Posterior cingulate gyrus (tissue), 11 donors: Measurements from ENCODE around the gene GALNT1.
A peak's percentile ranks its signal among the peaks of the same experiment; 100 is the strongest.

Source experiments
- DNase-seq, 10 donors: peaks; one replicate each; pipeline versions ENCODE4 v3.0.0 to v3.0.0-alpha.2; 2020 to 2021; ENCODE audit warnings: mixed read lengths in 3 of 10
- intact Hi-C: fragments of 100-400 bp; cut with DNase I; formaldehyde crosslinking; loops from one replicate; pipeline ENCODE4 v1.15.1; 2023

GALNT1 gene

DNA sequence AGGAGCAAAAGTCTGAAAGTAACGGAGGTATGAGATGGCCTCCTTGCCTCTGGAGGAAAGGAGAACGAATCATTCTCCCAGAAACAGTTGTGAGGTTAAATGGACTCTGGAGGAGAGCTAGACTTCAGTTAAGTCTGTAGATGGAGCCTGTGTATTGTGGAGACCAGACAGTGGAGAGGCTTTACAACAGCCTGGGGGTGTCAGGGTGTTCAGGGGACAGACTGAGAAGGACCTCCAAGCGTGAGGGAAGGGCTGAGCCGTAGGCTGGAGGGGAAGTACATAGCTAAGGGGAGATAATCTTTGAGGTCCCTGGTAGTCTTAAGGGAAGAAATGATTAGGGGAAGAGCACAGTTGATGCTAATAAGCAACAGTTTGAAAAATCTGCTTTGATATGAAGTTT lies 76.6 kb downstream of the GALNT1 start:
- peak in 1 of 10 donors; percentile 51 for DNase-seq
- intact Hi-C loops: no loop called here

DNA sequence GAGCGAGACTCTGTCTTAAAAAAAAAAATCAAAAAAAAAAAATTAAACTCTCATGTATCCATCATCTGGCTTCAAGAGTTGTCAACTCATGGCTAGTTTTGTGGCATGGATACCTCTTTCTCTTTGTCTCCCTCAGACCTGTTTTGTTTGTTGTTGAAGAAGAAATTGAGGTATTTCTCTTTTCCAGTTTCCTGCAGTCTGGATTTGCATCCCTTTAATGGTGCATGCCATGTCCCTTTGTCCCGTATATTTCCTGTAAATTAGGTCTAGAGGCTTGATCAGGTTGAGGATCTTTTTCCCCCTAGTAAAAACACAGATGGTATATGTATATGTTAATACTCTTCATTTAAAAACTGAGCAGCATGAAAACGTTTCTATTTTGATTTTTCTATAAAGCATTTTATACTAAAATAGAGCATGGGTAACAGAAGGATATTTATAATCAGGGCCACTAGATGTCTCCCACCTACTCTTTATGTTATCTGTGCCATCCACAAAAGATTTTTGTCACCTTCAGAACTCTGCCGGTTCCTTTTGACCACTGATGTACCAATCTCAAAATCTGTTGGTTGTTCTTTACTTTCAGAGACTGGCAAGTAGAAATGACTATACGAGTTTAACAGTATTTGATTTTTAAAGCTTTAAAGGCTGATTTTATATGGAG lies 80.1 kb downstream of the GALNT1 start:
- DNase-seq: no peak
- intact Hi-C loops: loop anchor here (1.0 kb wide), 1 partner anchor 289 kb away; no protein-coding TSS in a partner anchor

DNA sequence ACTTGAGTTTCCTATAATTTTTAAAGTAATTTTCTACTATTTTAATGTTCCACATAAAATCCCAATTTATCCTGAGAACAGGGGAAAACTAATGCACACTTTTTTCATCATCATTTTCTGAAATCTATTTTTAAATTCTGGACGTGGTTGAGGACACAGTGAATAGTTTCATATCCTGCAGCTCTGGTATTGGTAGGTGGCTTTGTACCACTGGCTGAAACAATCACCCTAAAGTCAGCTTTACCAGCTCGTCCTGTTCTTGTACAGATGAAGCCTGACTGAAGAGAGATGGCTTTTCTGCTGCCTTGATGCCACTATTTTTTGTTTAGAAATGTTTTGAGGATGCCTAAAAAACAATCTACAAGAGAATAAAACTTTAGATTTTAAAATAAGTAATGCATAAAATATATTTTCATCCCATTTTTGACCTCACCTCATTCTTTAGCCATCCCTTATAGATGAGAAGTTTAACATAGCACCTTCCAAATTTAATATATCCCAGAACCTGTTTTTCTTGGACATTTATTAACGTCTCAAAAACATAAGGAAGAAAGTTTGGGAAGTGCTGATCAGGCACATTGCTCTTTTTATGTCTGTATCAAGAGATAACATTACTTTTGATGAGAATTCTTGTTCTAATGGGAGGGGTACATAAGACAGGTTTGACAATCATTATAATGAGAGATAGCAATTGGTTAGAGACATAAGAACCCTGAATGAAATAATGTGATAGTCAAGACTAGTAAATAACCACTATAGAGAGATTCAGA lies 80.9 kb downstream of the GALNT1 start:
- no peak for DNase-seq
- intact Hi-C loops: no loop called here

GRCh38 chr18:35671966-35672603 lies 90.5 kb downstream of the GALNT1 start:
- intact Hi-C loops: no loop called here
- no peak for DNase-seq

DNA sequence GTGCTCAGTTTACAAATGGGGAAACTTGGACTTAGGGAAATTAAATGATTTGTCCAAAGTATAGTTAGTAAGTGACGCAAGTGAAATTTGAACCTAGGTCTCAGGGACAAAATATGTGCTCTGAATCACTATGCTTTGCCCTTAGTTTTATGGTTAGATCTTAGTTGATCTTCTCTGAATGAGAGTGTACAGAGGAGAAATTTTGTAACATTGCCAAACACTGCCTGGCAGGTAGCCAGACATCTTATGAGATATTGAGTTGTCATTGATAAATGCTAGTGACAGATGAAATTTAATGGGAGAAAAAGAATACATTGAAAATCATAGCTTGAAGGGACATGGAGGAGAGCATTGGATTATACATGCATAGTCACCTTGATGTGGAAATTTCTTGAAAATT lies 91.4 kb downstream of the GALNT1 start:
- no peak for DNase-seq
- intact Hi-C loops: no loop called here

- intact Hi-C loops: no loop called here
- DNase-seq: no peak
These were observed 92.1 kb downstream of the GALNT1 start for GRCh38 chr18:35673682-35674081.

GRCh38 chr18:35680139-35680551 lies 98.6 kb downstream of the GALNT1 start:
- intact Hi-C loops: no loop called here
- no peak for DNase-seq

- no peak for DNase-seq
- intact Hi-C loops: no loop called here
These were observed 100.8 kb downstream of the GALNT1 start for GRCh38 chr18:35682281-35682867.

- intact Hi-C loops: no loop called here
- no peak for DNase-seq
These were observed 101.5 kb downstream of the GALNT1 start for GRCh38 chr18:35683021-35683420.

DNA sequence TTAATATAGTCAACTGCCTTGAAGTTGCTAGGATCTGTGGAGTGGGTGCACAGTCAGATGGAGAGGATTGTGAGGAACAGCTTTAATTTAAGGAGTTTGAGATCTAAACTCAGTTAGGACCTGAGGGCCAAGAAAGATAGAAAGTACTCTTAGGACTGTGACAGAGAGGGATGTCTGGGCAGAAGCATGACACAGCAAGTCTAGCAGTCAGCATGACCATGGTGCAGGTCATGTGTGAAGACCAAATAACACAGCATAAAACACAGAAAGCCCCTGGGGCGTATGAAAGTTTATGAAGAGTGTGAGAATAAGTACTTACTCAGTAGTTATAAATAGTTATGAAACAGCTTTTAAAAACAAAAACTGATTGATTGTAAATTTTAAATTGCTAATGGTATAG lies 107.2 kb downstream of the GALNT1 start:
- intact Hi-C loops: no loop called here
- DNase-seq: no peak

DNA sequence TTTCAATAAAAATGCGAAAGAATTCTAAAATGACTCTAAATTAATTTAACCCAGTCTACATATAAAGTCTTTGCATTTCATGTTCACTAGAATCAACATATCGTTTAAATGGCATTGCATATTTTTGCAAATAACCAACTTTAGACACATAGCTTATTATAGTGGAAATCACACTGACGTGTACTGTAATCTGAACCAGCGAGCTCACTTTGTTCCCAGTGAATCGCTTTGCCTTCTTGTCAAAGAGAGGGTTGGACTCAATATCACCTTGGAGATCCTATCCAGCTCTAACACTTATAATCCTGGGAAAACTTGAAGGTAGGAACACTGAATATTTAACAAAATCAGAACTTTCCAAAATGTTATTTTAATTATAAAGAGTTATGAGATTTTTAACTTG lies 108.2 kb downstream of the GALNT1 start:
- no peak for DNase-seq
- intact Hi-C loops: no loop called here

DNA sequence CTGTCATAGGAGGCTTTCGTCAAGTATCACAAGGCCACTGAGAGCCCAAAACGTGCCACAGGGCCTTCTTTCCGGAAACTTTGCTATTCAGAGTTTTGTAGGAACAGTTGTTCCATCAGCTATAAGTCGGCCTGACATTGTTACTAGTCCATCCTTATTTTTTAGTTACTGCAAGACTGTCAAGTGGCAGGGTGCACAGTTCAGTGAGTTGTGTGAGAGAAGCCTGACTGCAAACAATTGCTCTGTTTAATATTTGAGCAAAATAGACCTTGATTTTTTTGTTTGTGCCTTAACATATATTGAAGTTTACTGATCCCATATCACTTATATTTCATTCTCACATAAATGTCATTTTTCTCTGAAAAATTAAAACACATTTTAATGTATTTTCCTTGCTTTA lies 110.1 kb downstream of the GALNT1 start:
- intact Hi-C loops: no loop called here
- DNase-seq: no peak

DNA sequence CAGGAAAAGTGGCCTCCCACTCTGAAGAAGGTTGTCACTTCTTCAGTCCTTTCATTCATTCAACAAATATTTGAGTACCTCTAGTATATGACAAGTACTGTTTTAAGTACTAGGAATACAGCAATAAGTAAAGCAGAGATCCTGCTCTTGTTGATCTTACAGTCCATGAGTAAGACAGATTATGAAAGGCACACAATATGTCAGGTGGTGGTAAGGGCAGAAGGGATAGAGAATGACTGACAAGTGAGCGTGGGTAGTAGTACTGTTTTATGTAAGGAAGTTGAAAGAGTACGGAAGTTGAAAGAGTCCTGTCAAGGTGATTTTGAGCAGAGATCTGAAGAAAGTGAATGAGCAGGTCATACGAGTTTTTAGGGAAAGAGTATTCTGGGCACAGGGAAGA lies 111.3 kb downstream of the GALNT1 start:
- intact Hi-C loops: no loop called here
- no peak for DNase-seq

DNA sequence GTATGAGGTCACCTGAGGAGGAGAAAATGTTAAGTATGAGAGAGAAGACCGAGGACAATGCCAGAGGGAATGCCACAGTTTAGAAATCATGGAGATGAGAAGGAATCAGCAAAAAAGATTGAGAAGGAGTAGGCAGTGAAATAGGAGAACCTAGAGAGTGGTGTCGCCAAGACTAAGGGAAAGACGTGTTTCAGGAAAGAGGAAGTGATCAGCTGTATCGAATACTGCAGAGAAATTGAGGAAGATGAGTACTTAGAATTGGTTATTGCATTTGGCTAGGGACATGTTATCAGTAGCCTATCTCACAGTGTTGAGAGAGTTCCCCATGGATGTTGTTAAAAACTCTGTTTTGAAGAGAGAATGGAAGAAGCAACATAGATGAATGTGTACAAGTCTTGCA lies 112.3 kb downstream of the GALNT1 start:
- DNase-seq: no peak
- intact Hi-C loops: no loop called here

- intact Hi-C loops: loop anchor here (5.0 kb wide), 1 partner anchor 113 kb away; the partner anchor contains the start of gene GALNT1
- DNase-seq: no peak
These were observed 113.3 kb downstream of the GALNT1 start for GRCh38 chr18:35694808-35695207.

DNA sequence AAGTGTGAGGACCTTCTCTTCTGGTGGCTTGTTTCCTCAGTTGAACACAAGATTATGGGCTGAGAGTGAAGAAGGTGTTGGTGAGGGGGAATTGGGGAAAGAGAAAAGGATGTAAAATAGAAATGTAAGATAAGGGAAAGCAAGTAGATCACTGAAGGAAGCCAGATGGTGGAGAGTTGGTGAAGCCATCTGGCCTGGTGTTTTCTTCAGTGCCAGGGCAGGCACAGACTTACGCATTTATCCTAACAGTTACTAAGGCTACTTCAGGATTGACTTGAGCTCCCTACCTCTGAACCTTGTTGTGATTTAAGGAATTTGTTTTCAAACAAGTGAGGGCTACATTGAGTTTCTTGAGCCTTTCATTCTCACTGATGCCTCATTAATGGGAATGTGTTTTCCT lies 113.8 kb downstream of the GALNT1 start:
- intact Hi-C loops: loop anchor here (5.0 kb wide), 1 partner anchor 113 kb away; the partner anchor contains the start of gene GALNT1
- peak in 4 of 10 donors; percentile 18 to 71 (median 47) for DNase-seq

DNA sequence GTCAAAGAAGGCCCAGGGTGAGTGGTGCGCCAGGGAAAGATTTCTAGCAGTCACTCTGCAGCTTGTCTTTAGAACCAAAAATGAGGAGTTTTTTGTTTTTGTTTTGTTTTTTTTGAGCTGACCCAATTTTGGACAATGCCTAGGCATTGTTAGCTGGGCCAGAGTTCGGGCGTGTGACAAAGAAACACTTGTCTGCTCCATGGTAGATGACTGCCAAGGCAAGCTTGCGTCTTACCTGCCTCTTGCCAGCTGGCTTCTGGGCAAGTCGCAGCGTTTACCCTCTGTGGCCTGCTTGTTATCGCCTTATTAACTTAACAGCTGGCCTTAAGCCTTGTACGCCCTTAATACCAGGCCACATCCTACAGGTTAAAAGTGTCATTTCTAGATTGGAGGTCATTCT lies 114.3 kb downstream of the GALNT1 start:
- peak; percentile 68 to 95 (median 75) for DNase-seq
- intact Hi-C loops: loop anchor here (5.0 kb wide), 1 partner anchor 114 kb away; the partner anchor contains the start of gene GALNT1

- no peak for DNase-seq
- intact Hi-C loops: loop anchor here (5.0 kb wide), 1 partner anchor 114 kb away; the partner anchor contains the start of gene GALNT1
These were observed 114.8 kb downstream of the GALNT1 start for GRCh38 chr18:35696307-35696706.

DNA sequence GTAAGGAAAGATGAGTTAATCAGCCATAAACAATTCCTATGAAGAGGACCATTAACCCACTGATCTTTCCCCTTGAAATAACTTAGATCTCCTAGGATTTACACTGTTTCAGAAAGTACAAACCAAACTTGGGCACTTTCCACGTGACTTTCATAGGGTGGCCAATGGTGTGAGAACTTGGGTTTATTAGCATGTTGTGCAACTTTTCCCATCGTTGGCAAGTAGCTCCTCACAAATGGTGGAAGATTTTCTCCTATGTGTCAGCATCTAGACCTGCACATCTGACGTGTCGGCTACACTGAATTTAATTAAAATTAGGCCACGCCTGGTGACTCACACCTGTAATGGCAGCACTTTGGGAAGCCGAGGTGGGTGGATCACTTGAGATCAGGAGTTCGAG lies 116.3 kb downstream of the GALNT1 start:
- intact Hi-C loops: loop anchor here (5.0 kb wide), 1 partner anchor 116 kb away; the partner anchor contains the start of gene GALNT1
- DNase-seq: no peak

DNA sequence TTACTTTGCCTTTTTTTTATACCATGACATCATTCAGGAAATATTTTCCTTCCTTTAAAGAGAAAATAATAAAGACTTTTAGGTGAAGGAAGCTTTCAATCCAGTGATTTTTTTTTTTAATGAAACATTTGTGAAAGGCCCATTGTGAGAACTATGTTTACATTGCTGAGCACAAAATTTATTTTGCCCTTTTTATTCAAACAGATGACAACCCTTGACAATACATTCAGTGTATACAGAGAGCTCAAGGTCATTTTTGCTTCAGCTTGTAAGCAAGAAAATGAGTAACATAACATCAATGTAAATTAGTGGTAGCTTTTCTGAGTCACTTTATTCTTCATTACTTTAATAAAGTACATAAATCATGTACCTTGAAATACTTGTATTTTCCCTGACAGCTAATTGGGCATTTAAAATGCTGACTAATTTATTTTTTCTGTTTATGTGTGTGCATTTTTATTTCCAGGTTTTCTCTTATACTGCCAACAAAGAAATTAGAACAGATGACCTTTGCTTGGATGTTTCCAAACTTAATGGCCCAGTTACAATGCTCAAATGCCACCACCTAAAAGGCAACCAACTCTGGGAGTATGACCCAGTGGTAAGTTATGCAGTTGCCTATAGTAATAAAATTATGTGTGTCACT lies 121.6 kb downstream of the GALNT1 start:
- no peak for DNase-seq
- intact Hi-C loops: no loop called here
